Activated CD4-positive, alpha-beta memory T cell treated with anti-CD3 and anti-CD28 coated beads, Interleukin-2, amount 10 ng/mL, durations not matched to agents 7 days and 5 days (primary cell): ENCODE data around the gene COPZ2. TPM values are rescaled to one million over a fixed set of nuclear protein-coding genes. Genes with fewer than 3 reads are reported as not detected.
"Not testable (repeated sequence)": the region's sequence is repeated elsewhere in the genome, so short reads cannot be mapped to it uniquely, and the experiment has no call there.

Experiments used
- CTCF ChIA-PET: fragments of 350-600 bp; sonication (Branson Sonifier 250); formaldehyde crosslinking; loops from one replicate; lab custom pipeline; 2021; ENCODE audit warnings: antibody characterized with exemption, inconsistent platforms; lab: Charles Lee
- POLR2A ChIA-PET: fragments of 350-600 bp; sonication (Branson Sonifier 250); formaldehyde crosslinking; loops from one replicate; lab custom pipeline; 2021; ENCODE audit warnings: antibody characterized with exemption; lab: Charles Lee
- DNase-seq: peaks from one replicate; pipeline ENCODE4 v3.0.0-alpha.2; 2020
- H3K27ac Mint-ChIP-seq: one replicate; pipeline ENCODE4 v1.8.0; 2021; ENCODE audit warnings: mild to moderate bottlenecking, mixed read lengths
- H3K27me3 Mint-ChIP-seq: one replicate; pipeline ENCODE4 v1.8.0; 2021; ENCODE audit warnings: mixed read lengths
- H3K36me3 Mint-ChIP-seq: one replicate; pipeline ENCODE4 v1.8.0; 2021; ENCODE audit warnings: low read depth, mixed read lengths
- H3K4me1 Mint-ChIP-seq: one replicate; pipeline ENCODE4 v1.8.0; 2021; ENCODE audit warnings: mixed read lengths
- H3K4me3 Mint-ChIP-seq: one replicate; pipeline ENCODE4 v1.8.0; 2021; ENCODE audit warnings: mild to moderate bottlenecking, mixed read lengths
- H3K9me3 Mint-ChIP-seq: one replicate; pipeline ENCODE4 v1.8.0; 2021; ENCODE audit warnings: mixed read lengths
- total RNA-seq, 2 experiments: library from RNA; stranded (reverse); gene quantifications; one replicate each; pipeline ENCODE4 v1.2.3, GENCODE V29; 2021

The COPZ2 gene
- total RNA-seq, 2 experiments from 2014 or later, result 7.4 to 11.5 TPM

- H3K9me3 Mint-ChIP-seq, result no peaks in the 10 kb centered on the region
- no peak overlapping the region for H3K27ac Mint-ChIP-seq
- ChIA-PET CTCF (interaction anchor here (0.5 to 2.1 kb wide), 4 partner anchors 9 to 61 kb away, joined by 3 to 8 read pairs (median 4); partner anchors contain the start of genes CDK5RAP3 and PNPO), POLR2A (no interaction called here)
- no peak for DNase-seq
- peaks cover 25% of the 10 kb centered on the region for H3K4me1 Mint-ChIP-seq
- H3K27me3 Mint-ChIP-seq, result peaks cover 25% of the 10 kb centered on the region
- H3K4me3 Mint-ChIP-seq, result no peak overlapping the region
- no peaks in the 10 kb centered on the region for H3K36me3 Mint-ChIP-seq
Observed at GRCh38 chr17:48002266-48002915, 35.2 kb downstream of the COPZ2 start.

GRCh38 chr17:48001657-48002056, 35.9 kb downstream of the COPZ2 start:
- POLR2A ChIA-PET, result interaction anchor here (0.9 kb wide), 1 partner anchor 29 kb away, joined by 3 read pairs; no protein-coding TSS in a partner anchor
- peaks cover 20% of the 10 kb centered on the region for H3K27me3 Mint-ChIP-seq
- H3K4me3 Mint-ChIP-seq, result not testable (repeated sequence)

GRCh38 chr17:48001197-48001596, 36.4 kb downstream of the COPZ2 start:
- no peaks in the 10 kb centered on the region for H3K36me3 Mint-ChIP-seq
- CTCF ChIA-PET, result interaction anchor here (0.7 to 2.8 kb wide), 4 partner anchors 8 to 79 kb away, joined by 3 to 12 read pairs (median 5); partner anchors contain the start of gene PNPO
- H3K4me3 Mint-ChIP-seq, result no peak overlapping the region
- H3K27me3 Mint-ChIP-seq, result peaks cover 24% of the 10 kb centered on the region
- POLR2A ChIA-PET, result interaction anchor here (0.9 kb wide), 1 partner anchor 29 kb away, joined by 3 read pairs; no protein-coding TSS in a partner anchor
- no peak overlapping the region for H3K27ac Mint-ChIP-seq
- no peaks in the 10 kb centered on the region for H3K9me3 Mint-ChIP-seq
- H3K4me1 Mint-ChIP-seq, result peaks cover 25% of the 10 kb centered on the region
- DNase-seq, result no peak

More at GRCh38 chr17:48001657-48002056, 35.9 kb downstream of the COPZ2 start:
- DNase-seq, H3K36me3 Mint-ChIP-seq, H3K9me3 Mint-ChIP-seq, H3K27ac Mint-ChIP-seq: not testable (repeated sequence)
- CTCF ChIA-PET, result interaction anchor here (0.7 to 2.8 kb wide), 4 partner anchors 8 to 60 kb away, joined by 3 to 12 read pairs (median 6); partner anchors contain the start of genes CDK5RAP3 and PNPO
- peaks cover 25% of the 10 kb centered on the region for H3K4me1 Mint-ChIP-seq

- Mint-ChIP-seq H3K27me3 (peaks cover 24% of the 10 kb centered on the region), H3K27ac (no peak overlapping the region), H3K9me3 (no peaks in the 10 kb centered on the region), H3K36me3 (no peaks in the 10 kb centered on the region), H3K4me3 (no peak overlapping the region), H3K4me1 (peaks cover 18% of the 10 kb centered on the region)
- DNase-seq, result no peak
- ChIA-PET CTCF (interaction anchor here (0.6 to 2.8 kb wide), 9 partner anchors 12 to 131 kb away, joined by 3 to 12 read pairs (median 5); partner anchors contain the start of gene CDK5RAP3), POLR2A (interaction anchor here (0.8 to 1.1 kb wide), 3 partner anchors 11 to 42 kb away, joined by 3 read pairs; partner anchors contain the start of gene PRR15L)
Observed at GRCh38 chr17:47999582-47999981, 38.0 kb downstream of the COPZ2 start.

GRCh38 chr17:47998044-47998443, 39.6 kb downstream of the COPZ2 start:
- ChIA-PET POLR2A (no interaction called here), CTCF (interaction anchor here (1.0 kb wide), 1 partner anchor 20 kb away, joined by 6 read pairs; no protein-coding TSS in a partner anchor)
- no peaks in the 10 kb centered on the region for H3K9me3 Mint-ChIP-seq
- H3K27ac Mint-ChIP-seq, result no peak overlapping the region
- no peaks in the 10 kb centered on the region for H3K36me3 Mint-ChIP-seq
- peaks cover 29% of the 10 kb centered on the region for H3K27me3 Mint-ChIP-seq
- H3K4me1 Mint-ChIP-seq, result peaks cover 12% of the 10 kb centered on the region
- H3K4me3 Mint-ChIP-seq, result no peak overlapping the region
- no peak for DNase-seq

GRCh38 chr17:47997586-47997985, 40.0 kb downstream of the COPZ2 start:
- DNase-seq, result no peak
- no peak overlapping the region for H3K4me3 Mint-ChIP-seq
- no peaks in the 10 kb centered on the region for H3K9me3 Mint-ChIP-seq
- H3K27ac Mint-ChIP-seq, result no peak overlapping the region
- peaks cover 24% of the 10 kb centered on the region for H3K27me3 Mint-ChIP-seq
- POLR2A ChIA-PET, result no interaction called here
- peaks cover 8% of the 10 kb centered on the region for H3K4me1 Mint-ChIP-seq
- CTCF ChIA-PET, result no interaction called here
- H3K36me3 Mint-ChIP-seq, result no peaks in the 10 kb centered on the region

- H3K27ac Mint-ChIP-seq, result no peak overlapping the region
- ChIA-PET CTCF (interaction anchor here (1.7 kb wide), 1 partner anchor 18 kb away, joined by 8 read pairs; no protein-coding TSS in a partner anchor), POLR2A (no interaction called here)
- no peaks in the 10 kb centered on the region for H3K9me3 Mint-ChIP-seq
- H3K27me3 Mint-ChIP-seq, result peaks cover 26% of the 10 kb centered on the region
- no peaks in the 10 kb centered on the region for H3K36me3 Mint-ChIP-seq
- no peak overlapping the region for H3K4me3 Mint-ChIP-seq
- DNase-seq, result no peak
- peaks cover 5% of the 10 kb centered on the region for H3K4me1 Mint-ChIP-seq
Observed at GRCh38 chr17:47996201-47996600, 41.4 kb downstream of the COPZ2 start.

- CTCF ChIA-PET, result interaction anchor here (0.6 to 1.7 kb wide), 2 partner anchors 17 to 19 kb away, joined by 3 to 8 read pairs; no protein-coding TSS in a partner anchor
- no peaks in the 10 kb centered on the region for H3K9me3 Mint-ChIP-seq
- no peak for DNase-seq
- no peak overlapping the region for H3K4me3 Mint-ChIP-seq
- POLR2A ChIA-PET, result no interaction called here
- H3K27ac Mint-ChIP-seq, result no peak overlapping the region
- peaks cover 28% of the 10 kb centered on the region for H3K27me3 Mint-ChIP-seq
- peaks cover 5% of the 10 kb centered on the region for H3K4me1 Mint-ChIP-seq
- H3K36me3 Mint-ChIP-seq, result no peaks in the 10 kb centered on the region
Observed at GRCh38 chr17:47995241-47995935, 42.2 kb downstream of the COPZ2 start.

GRCh38 chr17:47994724-47995123, 42.9 kb downstream of the COPZ2 start:
- POLR2A ChIA-PET, result no interaction called here
- Mint-ChIP-seq H3K9me3 (no peaks in the 10 kb centered on the region), H3K36me3 (no peaks in the 10 kb centered on the region), H3K27me3 (peaks cover 24% of the 10 kb centered on the region), H3K27ac (no peak overlapping the region), H3K4me1 (peaks cover 6% of the 10 kb centered on the region), H3K4me3 (no peak overlapping the region)
- CTCF ChIA-PET, result interaction anchor here (0.9 kb wide), 1 partner anchor 24 kb away, joined by 3 read pairs; the partner anchor contains the start of gene CDK5RAP3
- no peak for DNase-seq

- Mint-ChIP-seq H3K27me3 (peaks cover 21% of the 10 kb centered on the region), H3K4me3 (no peak overlapping the region), H3K36me3 (no peaks in the 10 kb centered on the region), H3K9me3 (no peaks in the 10 kb centered on the region), H3K4me1 (peaks cover 11% of the 10 kb centered on the region), H3K27ac (no peak overlapping the region)
- CTCF ChIA-PET, result interaction anchor here (0.9 to 1.3 kb wide), 3 partner anchors 17 to 47 kb away, joined by 3 to 6 read pairs (median 3); partner anchors contain the start of gene CDK5RAP3
- POLR2A ChIA-PET, result interaction anchor here (1.5 kb wide), 1 partner anchor 98 kb away, joined by 3 read pairs; the partner anchor contains the start of gene SP2
- DNase-seq, result no peak
Observed at GRCh38 chr17:47993964-47994363, 43.6 kb downstream of the COPZ2 start.

- DNase-seq, result no peak
- Mint-ChIP-seq H3K4me1 (peaks cover 17% of the 10 kb centered on the region), H3K9me3 (no peaks in the 10 kb centered on the region), H3K36me3 (no peaks in the 10 kb centered on the region), H3K4me3 (no peak overlapping the region), H3K27ac (no peak overlapping the region), H3K27me3 (peaks cover 21% of the 10 kb centered on the region)
- POLR2A ChIA-PET, result interaction anchor here (1.5 kb wide), 1 partner anchor 97 kb away, joined by 3 read pairs; the partner anchor contains the start of gene SP2
- CTCF ChIA-PET, result interaction anchor here (0.9 to 1.3 kb wide), 2 partner anchors 18 to 47 kb away, joined by 3 to 6 read pairs; no protein-coding TSS in a partner anchor
Observed at GRCh38 chr17:47993031-47993564, 44.5 kb downstream of the COPZ2 start.

GRCh38 chr17:47992216-47992615, 45.4 kb downstream of the COPZ2 start:
- peaks cover 19% of the 10 kb centered on the region for H3K4me1 Mint-ChIP-seq
- peaks cover 21% of the 10 kb centered on the region for H3K27me3 Mint-ChIP-seq
- no peak for DNase-seq
- CTCF ChIA-PET, result no interaction called here
- no peaks in the 10 kb centered on the region for H3K9me3 Mint-ChIP-seq
- POLR2A ChIA-PET, result no interaction called here
- no peak overlapping the region for H3K4me3 Mint-ChIP-seq
- no peaks in the 10 kb centered on the region for H3K36me3 Mint-ChIP-seq
- H3K27ac Mint-ChIP-seq, result no peak overlapping the region
